H1 (cell line): ENCODE results near the gene RADIL. TPM values are rescaled to one million over a fixed set of nuclear protein-coding genes. Genes with fewer than 3 reads are reported as not detected.

Source experiments
- CTCF ChIA-PET: fragments of 300-600 bp; sonication (Branson Sonifier 250); formaldehyde crosslinking; loops from one replicate; lab custom pipeline; 2021; ENCODE audit not compliant: partially characterized antibody; lab: Charles Lee
- POLR2A ChIA-PET: fragments of 300-600 bp; sonication (Branson Sonifier 250); formaldehyde crosslinking; loops from one replicate; lab custom pipeline; 2021; ENCODE audit warnings: inconsistent platforms; ENCODE audit not compliant: partially characterized antibody; lab: Charles Lee
- DNase-seq, 2 experiments: peaks; one replicate each; pipeline versions ENCODE4 v3.0.0 to v3.0.0-alpha.2; 2010 to 2022; ENCODE audit warnings: low spot score in 2 of 2, low read depth in 1 of 2, mixed read lengths in 1 of 2
- FAIRE-seq: peaks from 2 replicates; lab custom pipeline; 2011; peaks lifted over from hg19 to GRCh38; lab: Jason Lieb, UNC
- H2AFZ ChIP-seq: 2 replicates; pipeline ENCODE4 v1.8.1; 2012; ENCODE audit warnings: low read length, inconsistent platforms
- H2AK5ac ChIP-seq: 2 replicates; pipeline ENCODE4 v1.6.1; 2013; ENCODE audit warnings: low read depth, low read length
- H2BK120ac ChIP-seq: replicated peaks from 2 replicates; pipeline ENCODE3; 2013; ENCODE audit warnings: low read depth, low read length, inconsistent platforms
- H2BK12ac ChIP-seq: 2 replicates; pipeline ENCODE4 v1.6.1; 2013; ENCODE audit warnings: low read depth, low read length
- H2BK15ac ChIP-seq: 2 replicates; pipeline ENCODE4 v1.6.1; 2013; ENCODE audit warnings: low read length
- H2BK20ac ChIP-seq: 2 replicates; pipeline ENCODE4 v1.6.1; 2013; ENCODE audit warnings: low read length
- H2BK5ac ChIP-seq: 2 replicates; pipeline ENCODE4 v1.6.1; 2013; ENCODE audit warnings: low read depth, low read length
- H3K14ac ChIP-seq: 2 replicates; pipeline ENCODE4 v1.6.1; 2013; ENCODE audit warnings: inconsistent platforms; ENCODE audit not compliant: insufficient read length
- H3K18ac ChIP-seq: 2 replicates; pipeline ENCODE4 v1.6.1; 2013; ENCODE audit warnings: low read length; ENCODE audit errors: extremely low read depth
- H3K23ac ChIP-seq: 2 replicates; pipeline ENCODE4 v1.6.1; 2013; ENCODE audit warnings: inconsistent platforms; ENCODE audit not compliant: insufficient read length
- H3K23me2 ChIP-seq: 2 replicates; pipeline ENCODE4 v1.6.1; 2013; ENCODE audit warnings: low read depth, low read length
- H3K27ac ChIP-seq: 2 replicates; pipeline ENCODE4 v1.6.1; 2011; ENCODE audit warnings: low read depth, low read length, inconsistent platforms
- H3K27me3 ChIP-seq, 4 experiments: replicated peaks in 1 of 4; 1 replicate in 1 of 4; 2 replicates in 3 of 4; pipeline versions ENCODE4 v1.6.1 to v1.8.1; 2011 to 2013; ENCODE audit warnings: low read length in 3 of 4, mild to moderate bottlenecking in 3 of 4, inconsistent platforms in 2 of 4, mixed read lengths in 2 of 4, moderate library complexity in 1 of 4; ENCODE audit not compliant: control insufficient read depth in 3 of 4, insufficient read depth in 3 of 4; ENCODE audit errors: extremely low read depth in 1 of 4
- H3K36me3 ChIP-seq, 4 experiments: 2 replicates each; pipeline versions ENCODE4 v1.6.1 to v1.8.1; 2011 to 2013; ENCODE audit warnings: mild to moderate bottlenecking in 4 of 4, low read length in 3 of 4, moderate library complexity in 2 of 4, control low read depth in 1 of 4, inconsistent platforms in 1 of 4; ENCODE audit not compliant: insufficient read depth in 4 of 4, control insufficient read depth in 2 of 4
- H3K4ac ChIP-seq: replicated peaks from 2 replicates; pipeline ENCODE3; 2013; ENCODE audit warnings: low read length, low read depth, mixed read lengths, inconsistent platforms; ENCODE audit not compliant: insufficient read length
- H3K4me1 ChIP-seq, 4 experiments: replicated peaks in 1 of 4; 1 replicate in 1 of 4; 2 replicates in 3 of 4; pipeline versions ENCODE4 v1.6.1 to v1.8.1; 2011 to 2013; ENCODE audit warnings: low read length in 3 of 4, inconsistent platforms in 2 of 4, mixed read lengths in 1 of 4; ENCODE audit not compliant: insufficient read depth in 4 of 4, control insufficient read depth in 3 of 4
- H3K4me2 ChIP-seq, 2 experiments: 2 replicates each; pipeline versions ENCODE4 v1.6.1 to v1.8.1; 2011 to 2013; ENCODE audit warnings: low read depth in 2 of 2, low read length in 2 of 2, control low read depth in 1 of 2, inconsistent platforms in 1 of 2, mild to moderate bottlenecking in 1 of 2; ENCODE audit not compliant: insufficient read depth in 1 of 2
- H3K4me3 ChIP-seq, 4 experiments: fragments of 200-600, 300-600 bp in 1 of 4; sonication (generic), shearing (Covaris generic), sonication (Bioruptor Twin) in 1 of 4; 2 replicates each; pipeline versions ENCODE4 v1.5.1 to v1.8.1; 2011 to 2016; ENCODE audit warnings: low read length in 4 of 4, low read depth in 3 of 4, control low read depth in 2 of 4, inconsistent platforms in 2 of 4, mild to moderate bottlenecking in 2 of 4, mixed read lengths in 1 of 4, moderate library complexity in 1 of 4; ENCODE audit not compliant: insufficient read depth in 2 of 4; ENCODE audit errors: extremely low read depth in 1 of 4
- H3K56ac ChIP-seq: replicated peaks from 2 replicates; pipeline ENCODE3; 2013; ENCODE audit warnings: low read depth, mild to moderate bottlenecking, mixed read lengths, low read length, inconsistent platforms; ENCODE audit not compliant: insufficient read length
- H3K79me1 ChIP-seq: 2 replicates; pipeline ENCODE4 v1.6.1; 2013; ENCODE audit warnings: low read depth, low read length, control low read depth
- H3K79me2 ChIP-seq, 2 experiments: 2 replicates each; pipeline versions ENCODE4 v1.6.1 to v1.8.1; 2012 to 2013; ENCODE audit warnings: low read length in 2 of 2, mild to moderate bottlenecking in 2 of 2, inconsistent platforms in 1 of 2; ENCODE audit not compliant: insufficient read depth in 2 of 2, control insufficient read depth in 1 of 2
- H3K9ac ChIP-seq, 4 experiments: replicated peaks in 1 of 4; 1 replicate in 1 of 4; 2 replicates in 3 of 4; pipeline versions ENCODE4 v1.6.1 to v1.8.1; 2011 to 2013; ENCODE audit warnings: low read depth in 3 of 4, low read length in 3 of 4, control low read depth in 2 of 4, mild to moderate bottlenecking in 2 of 4, moderate library complexity in 2 of 4, inconsistent platforms in 1 of 4; ENCODE audit errors: extremely low read depth in 1 of 4
- H3K9me3 ChIP-seq, 2 experiments: 2 replicates each; pipeline versions ENCODE4 v1.6.1 to v1.8.1; 2012 to 2013; ENCODE audit warnings: mild to moderate bottlenecking in 2 of 2, moderate library complexity in 2 of 2, control low read depth in 1 of 2, inconsistent platforms in 1 of 2, low read depth in 1 of 2, low read length in 1 of 2, mixed read lengths in 1 of 2; ENCODE audit not compliant: insufficient read depth in 2 of 2
- H4K20me1 ChIP-seq, 2 experiments: replicated peaks in 1 of 2; 2 replicates each; pipeline versions ENCODE3 to v1.8.1; 2011 to 2013; ENCODE audit warnings: inconsistent platforms in 2 of 2, low read length in 2 of 2, mild to moderate bottlenecking in 1 of 2; ENCODE audit not compliant: insufficient read depth in 2 of 2, control insufficient read depth in 1 of 2
- H4K5ac ChIP-seq: 2 replicates; pipeline ENCODE4 v1.6.1; 2013; ENCODE audit warnings: low read length, low read depth, mixed read lengths, inconsistent platforms; ENCODE audit not compliant: insufficient read length
- H4K8ac ChIP-seq: 2 replicates; pipeline ENCODE4 v1.8.0; 2013; ENCODE audit warnings: mild to moderate bottlenecking, moderate library complexity, low read length, inconsistent platforms; ENCODE audit not compliant: insufficient read depth; ENCODE audit errors: extremely low read depth
- H4K91ac ChIP-seq: replicated peaks from 2 replicates; pipeline ENCODE3; 2013; ENCODE audit warnings: low read length, mixed read lengths, inconsistent platforms; ENCODE audit not compliant: insufficient read length
- CEBPB ChIP-seq: IDR thresholded peaks from 2 replicates; pipeline ENCODE4 v1.6.1; 2012; ENCODE audit warnings: low read depth, low read length
- CTBP2 ChIP-seq: IDR thresholded peaks from 2 replicates; pipeline ENCODE4 v1.7.0; 2011; ENCODE audit warnings: borderline replicate concordance, mild to moderate bottlenecking, moderate library complexity, mixed read lengths, low read length; ENCODE audit not compliant: insufficient read depth, insufficient read length
- FOSL1 ChIP-seq: IDR thresholded peaks from 2 replicates; pipeline ENCODE4 v1.6.1; 2011; ENCODE audit warnings: mild to moderate bottlenecking, low read depth, low read length, moderate library complexity; ENCODE audit not compliant: insufficient read depth
- HDAC6 ChIP-seq: IDR thresholded peaks from one replicate; pipeline ENCODE4 v1.7.1; 2012; ENCODE audit warnings: low read depth, mild to moderate bottlenecking, inconsistent platforms, low read length, moderate library complexity
- POLR2A ChIP-seq, 2 experiments: IDR thresholded peaks; 1 replicate in 1 of 2; 2 replicates in 1 of 2; pipeline ENCODE4 v1.6.1; 2011; ENCODE audit warnings: low read depth in 2 of 2, low read length in 2 of 2, mild to moderate bottlenecking in 2 of 2; ENCODE audit errors: control extremely low read depth in 1 of 2
- RBBP5 ChIP-seq: IDR thresholded peaks from 2 replicates; pipeline ENCODE4 v1.7.1; 2012; ENCODE audit warnings: low read depth, mild to moderate bottlenecking, inconsistent platforms, low read length, moderate library complexity, borderline replicate concordance
- SAP30 ChIP-seq: fragments of 300-600 bp; sonication (generic); IDR thresholded peaks from 2 replicates; pipeline ENCODE4 v1.7.1; 2012; ENCODE audit warnings: low read length, moderate library complexity, mild to moderate bottlenecking, inconsistent platforms; ENCODE audit not compliant: insufficient read depth, insufficient replicate concordance
- SP2 ChIP-seq: IDR thresholded peaks from 2 replicates; pipeline ENCODE4 v1.6.1; 2012; ENCODE audit warnings: mild to moderate bottlenecking, low read length, inconsistent platforms
- WGBS, 2 experiments: shearing (Covaris generic) in 1 of 2; methylation state at CpG; one replicate each; pipeline versions ENCODE4 v1.1.6 to v1.1.7; 2013 to 2015; ENCODE audit warnings: low lambda C conversion rate in 2 of 2, mixed read lengths in 2 of 2, inconsistent platforms in 1 of 2, low coverage in 1 of 2, missing lambda C conversion rate in 1 of 2; ENCODE audit not compliant: insufficient replicate concordance in 2 of 2, insufficient coverage in 1 of 2, insufficient read length in 1 of 2; ENCODE audit errors: extremely low coverage in 1 of 2, missing lambda C conversion rate in 1 of 2; 5-methylcytosine and 5-hydroxymethylcytosine counted together
- polyA plus RNA-seq, 7 experiments: library from polyadenylated mRNA; depleted of rRNA in 3 of 7; stranded (reverse) in 5 of 7; unstranded in 2 of 7; fragments of >200 nt in 5 of 7; fragments of 200-250 nt in 2 of 7; gene quantifications; 1 replicate in 5 of 7; 2 replicates in 1 of 7; 4 replicates in 1 of 7; pipeline versions ENCODE4 v1.2.1 to v1.2.3, GENCODE V29; 2011 to 2013; ENCODE audit warnings: missing spikeins in 2 of 7, mixed read lengths in 2 of 7
- total RNA-seq: library from RNA; stranded (reverse); fragmentation: NEBNext Ultra II Directional; extraction: Animal tissue kit (Norgen Biotek cat#: 25700); gene quantifications from 2 replicates; pipeline ENCODE4 v1.2.1, GENCODE V29; 2021

RADIL gene
- total and polyA plus RNA-seq, 2 of the 8 experiments (the other 6 are each of a cell fraction or from before 2014, with no cell fraction given) = 5.0 to 5.4 TPM

DNA sequence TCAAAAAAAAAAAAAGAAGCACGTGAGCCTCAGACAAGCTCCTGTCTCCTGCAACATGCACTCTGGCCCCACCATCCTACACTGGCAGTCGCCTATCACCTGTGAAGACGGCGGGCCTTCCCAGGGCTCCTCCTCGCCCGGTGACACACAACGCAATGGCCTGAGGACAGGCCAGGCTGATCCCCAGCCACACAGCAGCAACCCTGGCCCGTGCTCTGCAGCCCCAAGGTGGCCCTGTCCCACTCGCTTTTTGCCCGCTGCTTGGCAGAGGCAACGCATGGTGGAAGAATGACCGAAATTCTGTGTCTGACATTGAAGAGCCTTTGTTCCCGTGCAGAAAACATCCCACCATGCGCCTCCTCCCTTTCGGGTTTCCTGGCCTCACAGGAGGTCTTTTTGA is 8.1 kb downstream of the RADIL start:
- Histone ChIP-seq H2BK20ac (no peak overlapping the region), H4K91ac (no peak overlapping the region), H3K56ac (no peak overlapping the region), H3K4me3 (no peak overlapping the region), H2AFZ (no peak overlapping the region), H3K4me1 (peaks cover 0 to 10% (median 4%) of the 10 kb centered on the region in 4 experiments; a peak in 2 of 7 replicates), H3K23ac (no peak overlapping the region), H3K18ac (no peak overlapping the region), H2BK15ac (no peak overlapping the region), H2BK120ac (no peak overlapping the region), H2BK12ac (no peak overlapping the region), H3K79me2 (no peaks in the 10 kb centered on the region), H2AK5ac (no peak overlapping the region), H3K4ac (no peak overlapping the region), H3K14ac (no peak overlapping the region), H4K8ac (no peak overlapping the region), H3K4me2 (no peak overlapping the region), H3K9me3 (no peaks in the 10 kb centered on the region), H3K23me2 (no peaks in the 10 kb centered on the region), H3K27ac (no peak overlapping the region), H3K36me3 (no peaks in the 10 kb centered on the region; a peak in 1 of 8 replicates), H3K79me1 (no peaks in the 10 kb centered on the region), H4K5ac (no peak overlapping the region), H3K9ac (no peak overlapping the region), H4K20me1 (no peaks in the 10 kb centered on the region), H3K27me3 (no peaks in the 10 kb centered on the region), H2BK5ac (no peak overlapping the region)
- no peak for DNase-seq
- TF ChIP-seq FOSL1 = no peak
- TF ChIP-seq SAP30 = no peak
- TF ChIP-seq HDAC6 = no peak
- no peak for TF ChIP-seq CTBP2
- TF ChIP-seq CEBPB = no peak
- no peak for TF ChIP-seq SP2
- no peak for TF ChIP-seq RBBP5
- TF ChIP-seq POLR2A (IDR thresholded peaks at IDR 0.05; ENCODE audit: control extremely low read depth in 1 of 2, low read depth in 2 of 2, low read length in 2 of 2) = no peak
- POLR2A ChIA-PET = no interaction called here
- no peak for FAIRE-seq
- CTCF ChIA-PET = interaction anchor here (1.6 kb wide), 1 partner anchor 99 kb away, joined by 4 read pairs; no protein-coding TSS in a partner anchor
- 91% methylated on average over 15 of the region's 15 CpGs; no CpG with 5 or more reads in 1 of the 2 experiments for WGBS, 2 experiments
